AG04449 (cell line): ENCODE results near the gene ZNF662.

ENCODE experiments used
- CTCF ChIA-PET: fragments of 350-600 bp; formaldehyde crosslinking; extraction: SDS; loops from one replicate; lab custom pipeline; 2021; ENCODE audit warnings: antibody characterized with exemption; lab: Yijun Ruan, JAX
- POLR2A ChIA-PET: fragments of 400-600, 350-600 bp; formaldehyde crosslinking; extraction: SDS; loops from one replicate; lab custom pipeline; 2020; ENCODE audit warnings: antibody characterized with exemption, inconsistent platforms; lab: Yijun Ruan, JAX
- DNase-seq: peaks from one replicate; pipeline ENCODE4 v3.0.0-alpha.2; 2010; ENCODE audit warnings: low read depth, low spot score
- H3K4me3 ChIP-seq: 2 replicates; pipeline ENCODE4 v1.5.1; 2011; ENCODE audit warnings: low read depth, mild to moderate bottlenecking, control low read depth, low read length
- CTCF ChIP-seq: IDR thresholded peaks from one replicate; pipeline ENCODE4 v1.5.1; 2011; ENCODE audit warnings: mild to moderate bottlenecking, moderate library complexity, low read length, control low read depth, inconsistent platforms; ENCODE audit not compliant: insufficient read depth; ENCODE audit errors: missing control alignments

ZNF662 gene

GRCh38 chr3:42905740-42906069 is 237 bp upstream of the ZNF662 start:
- CTCF ChIA-PET, result no interaction called here
- POLR2A ChIA-PET, result no interaction called here
- TF ChIP-seq CTCF, result no peak
- H3K4me3 ChIP-seq, result peak overlapping the region; percentile 57
- DNase-seq, result no peak

- peak overlapping the region; percentile 57 for H3K4me3 ChIP-seq
- CTCF ChIA-PET, result no interaction called here
- no peak for TF ChIP-seq CTCF
- no peak for DNase-seq
- POLR2A ChIA-PET, result no interaction called here
Observed at GRCh38 chr3:42906848-42907183, 874 bp downstream of the ZNF662 start.

- no peak for TF ChIP-seq CTCF
- H3K4me3 ChIP-seq, result no peak overlapping the region
- POLR2A ChIA-PET, result no interaction called here
- DNase-seq, result no peak
- CTCF ChIA-PET, result no interaction called here
Observed at GRCh38 chr3:42908675-42909074, 2.7 kb downstream of the ZNF662 start.

GRCh38 chr3:42911551-42911950 is 5.6 kb downstream of the ZNF662 start:
- H3K4me3 ChIP-seq, result no peak overlapping the region
- ChIA-PET POLR2A (no interaction called here), CTCF (no interaction called here)
- TF ChIP-seq CTCF, result no peak
- no peak for DNase-seq

GRCh38 chr3:42914771-42915515 is 9.0 kb downstream of the ZNF662 start:
- ChIA-PET POLR2A (no interaction called here), CTCF (no interaction called here)
- H3K4me3 ChIP-seq, result no peak overlapping the region
- TF ChIP-seq CTCF, result no peak
- DNase-seq, result no peak

- no peak for TF ChIP-seq CTCF
- ChIA-PET CTCF (no interaction called here), POLR2A (no interaction called here)
- H3K4me3 ChIP-seq, result no peak overlapping the region
- DNase-seq, result no peak
Observed at GRCh38 chr3:42923606-42924005, 17.7 kb downstream of the ZNF662 start.
